ENCODE data around the gene IGFN1. TPM values are rescaled to one million over a fixed set of nuclear protein-coding genes. Genes with fewer than 3 reads are reported as not detected.

The IGFN1 gene
- polyA plus RNA-seq, 1 donor from 2014 or later: 0.03 TPM

Other genes with a start within 250 kb of the IGFN1 start
- 34.3 TPM for gene KIF21B, start 167.1 kb upstream of the IGFN1 start, polyA plus RNA-seq (ENCODE audit: insufficient read depth, low read depth, low replicate concordance)
- gene CACNA1S, start 78.4 kb upstream of the IGFN1 start, polyA plus RNA-seq (ENCODE audit: insufficient read depth, low read depth, low replicate concordance): 0.19 TPM
- not detected for gene ASCL5, start 63.6 kb upstream of the IGFN1 start, polyA plus RNA-seq (ENCODE audit: insufficient read depth, low read depth, low replicate concordance)
- 165 TPM for gene TMEM9, start 36.4 kb upstream of the IGFN1 start, polyA plus RNA-seq (ENCODE audit: insufficient read depth, low read depth, low replicate concordance)
- gene PKP1, start 92.7 kb downstream of the IGFN1 start, polyA plus RNA-seq (ENCODE audit: insufficient read depth, low read depth, low replicate concordance): 0.24 TPM
- 11.5 TPM for gene TNNT2, start 186.9 kb downstream of the IGFN1 start, polyA plus RNA-seq (ENCODE audit: insufficient read depth, low read depth, low replicate concordance)
- 5.7 TPM for gene LAD1, start 208.5 kb downstream of the IGFN1 start, polyA plus RNA-seq (ENCODE audit: insufficient read depth, low read depth, low replicate concordance)
- not detected for gene TNNI1, start 230.9 kb downstream of the IGFN1 start, polyA plus RNA-seq (ENCODE audit: insufficient read depth, low read depth, low replicate concordance)

Measured in brain (organoid and tissue), 1 donor.